Measurements from ENCODE around the gene SCYL2. TPM values are rescaled to one million over a fixed set of nuclear protein-coding genes. Genes with fewer than 3 reads are reported as not detected.
"Not testable (repeated sequence)": the region's sequence is repeated elsewhere in the genome, so short reads cannot be mapped to it uniquely, and the experiment has no call there.

Gene SCYL2, protein sequence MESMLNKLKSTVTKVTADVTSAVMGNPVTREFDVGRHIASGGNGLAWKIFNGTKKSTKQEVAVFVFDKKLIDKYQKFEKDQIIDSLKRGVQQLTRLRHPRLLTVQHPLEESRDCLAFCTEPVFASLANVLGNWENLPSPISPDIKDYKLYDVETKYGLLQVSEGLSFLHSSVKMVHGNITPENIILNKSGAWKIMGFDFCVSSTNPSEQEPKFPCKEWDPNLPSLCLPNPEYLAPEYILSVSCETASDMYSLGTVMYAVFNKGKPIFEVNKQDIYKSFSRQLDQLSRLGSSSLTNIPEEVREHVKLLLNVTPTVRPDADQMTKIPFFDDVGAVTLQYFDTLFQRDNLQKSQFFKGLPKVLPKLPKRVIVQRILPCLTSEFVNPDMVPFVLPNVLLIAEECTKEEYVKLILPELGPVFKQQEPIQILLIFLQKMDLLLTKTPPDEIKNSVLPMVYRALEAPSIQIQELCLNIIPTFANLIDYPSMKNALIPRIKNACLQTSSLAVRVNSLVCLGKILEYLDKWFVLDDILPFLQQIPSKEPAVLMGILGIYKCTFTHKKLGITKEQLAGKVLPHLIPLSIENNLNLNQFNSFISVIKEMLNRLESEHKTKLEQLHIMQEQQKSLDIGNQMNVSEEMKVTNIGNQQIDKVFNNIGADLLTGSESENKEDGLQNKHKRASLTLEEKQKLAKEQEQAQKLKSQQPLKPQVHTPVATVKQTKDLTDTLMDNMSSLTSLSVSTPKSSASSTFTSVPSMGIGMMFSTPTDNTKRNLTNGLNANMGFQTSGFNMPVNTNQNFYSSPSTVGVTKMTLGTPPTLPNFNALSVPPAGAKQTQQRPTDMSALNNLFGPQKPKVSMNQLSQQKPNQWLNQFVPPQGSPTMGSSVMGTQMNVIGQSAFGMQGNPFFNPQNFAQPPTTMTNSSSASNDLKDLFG
- polyA plus RNA-seq (2013): 52.5 TPM

- Histone ChIP-seq H3K9me3 (ENCODE audit: control extremely low read depth in 1 of 5, control insufficient read depth in 4 of 5, insufficient read depth in 2 of 5, low read depth in 1 of 5, low read length in 4 of 5) (no peaks in the 10 kb centered on the region), H3K36me3 (ENCODE audit: control insufficient read depth in 4 of 4, insufficient read depth in 4 of 4, low read length in 3 of 4) (peaks cover 0 to 2% (median 0%) of the 10 kb centered on the region in 4 experiments), H3K27ac (ENCODE audit: insufficient read depth in 1 of 2, low read depth in 1 of 2, low read length in 2 of 2, poor library complexity in 1 of 2, severe bottlenecking in 2 of 2) (peak within 1 kb of the TSS; percentile 97 to 99), H3K4me1 (ENCODE audit: control extremely low read depth in 1 of 4, control insufficient read depth in 4 of 4, insufficient read depth in 4 of 4, low read length in 3 of 4) (peaks cover 15 to 42% (median 31%) of the 10 kb centered on the region in 4 experiments), H3K4me3 (ENCODE audit: control insufficient read depth in 1 of 7, extremely low read depth in 1 of 7, insufficient read depth in 4 of 7, low read depth in 2 of 7, low read length in 6 of 7) (peak within 1 kb of the TSS; percentile 92 to 98 (median 96)), H3K27me3 (replicated peaks in 2 of 5; ENCODE audit: control insufficient read depth in 4 of 5, insufficient read depth in 5 of 5, low read length in 4 of 5) (no peaks in the 10 kb centered on the region)
- peak; percentile 97 to 98 (median 98) for DNase-seq
- CTCF ChIA-PET: interaction anchor here (0.6 to 2.7 kb wide), 6 partner anchors 13 to 1541 kb away, joined by 3 to 15 read pairs (median 4); no protein-coding TSS in a partner anchor
- POLR2A ChIA-PET: interaction anchor here (0.6 to 0.9 kb wide), 2 partner anchors 10 to 18 kb away, joined by 3 read pairs; no protein-coding TSS in a partner anchor
- WGBS (ENCODE audit: insufficient coverage): 0% methylated on average over 42 of the region's 62 CpGs
Measured at GRCh38 chr12:100266835-100267602, at the start of gene SCYL2, which contains the start of gene DEPDC4. SCYL2 (plus strand) TSS chr12:100267177; CDS start chr12:100282971, 15,794 bp downstream. DEPDC4 (minus strand) TSS chr12:100267079; CDS start chr12:100267076, 3 bp downstream.

GRCh38 chr12:100219328-100220109, 47.5 kb upstream of the SCYL2 start:
- Histone ChIP-seq H3K4me3 (ENCODE audit: control insufficient read depth in 1 of 7, extremely low read depth in 1 of 7, insufficient read depth in 4 of 7, low read depth in 2 of 7, low read length in 6 of 7) (no peak overlapping the region), H3K27me3 (replicated peaks in 2 of 5; ENCODE audit: control insufficient read depth in 4 of 5, insufficient read depth in 5 of 5, low read length in 4 of 5) (no peaks in the 10 kb centered on the region), H3K4me1 (ENCODE audit: control extremely low read depth in 1 of 4, control insufficient read depth in 4 of 4, insufficient read depth in 4 of 4, low read length in 3 of 4) (no peaks in the 10 kb centered on the region), H3K36me3 (ENCODE audit: control insufficient read depth in 4 of 4, insufficient read depth in 4 of 4, low read length in 3 of 4) (peaks cover 8 to 54% (median 21%) of the 10 kb centered on the region in 4 experiments), H3K9me3 (ENCODE audit: control extremely low read depth in 1 of 5, control insufficient read depth in 4 of 5, insufficient read depth in 2 of 5, low read depth in 1 of 5, low read length in 4 of 5) (no peaks in the 10 kb centered on the region), H3K27ac (ENCODE audit: insufficient read depth in 1 of 2, low read depth in 1 of 2, low read length in 2 of 2, poor library complexity in 1 of 2, severe bottlenecking in 2 of 2) (no peak overlapping the region)
- CTCF ChIA-PET: interaction anchor here (0.9 kb wide), 1 partner anchor 11 kb away, joined by 4 read pairs; no protein-coding TSS in a partner anchor
- no peak for DNase-seq
- POLR2A ChIA-PET: no interaction called here
- 100% methylated on average over 3 of the region's 5 CpGs for WGBS (ENCODE audit: insufficient coverage)

GRCh38 chr12:100221523-100221922, 45.5 kb upstream of the SCYL2 start:
- H3K9me3 ChIP-seq (ENCODE audit: control extremely low read depth in 1 of 5, control insufficient read depth in 4 of 5, insufficient read depth in 2 of 5, low read depth in 1 of 5, low read length in 4 of 5): no peaks in the 10 kb centered on the region
- ChIA-PET POLR2A (no interaction called here), CTCF (no interaction called here)
- no peaks in the 10 kb centered on the region for H3K27me3 ChIP-seq (replicated peaks in 2 of 5; ENCODE audit: control insufficient read depth in 4 of 5, insufficient read depth in 5 of 5, low read length in 4 of 5)
- DNase-seq: no peak
- no peak overlapping the region for H3K27ac ChIP-seq (ENCODE audit: insufficient read depth in 1 of 2, low read depth in 1 of 2, low read length in 2 of 2, poor library complexity in 1 of 2, severe bottlenecking in 2 of 2)
- peaks cover 4 to 57% (median 18%) of the 10 kb centered on the region in 4 experiments for H3K36me3 ChIP-seq (ENCODE audit: control insufficient read depth in 4 of 4, insufficient read depth in 4 of 4, low read length in 3 of 4)
- 100% methylated on average over 1 of the region's 3 CpGs for WGBS (ENCODE audit: insufficient coverage)
- H3K4me1 ChIP-seq (ENCODE audit: control extremely low read depth in 1 of 4, control insufficient read depth in 4 of 4, insufficient read depth in 4 of 4, low read length in 3 of 4): no peaks in the 10 kb centered on the region
- H3K4me3 ChIP-seq (ENCODE audit: control insufficient read depth in 1 of 7, extremely low read depth in 1 of 7, insufficient read depth in 4 of 7, low read depth in 2 of 7, low read length in 6 of 7): no peak overlapping the region

- H3K27me3 ChIP-seq (replicated peaks in 2 of 5; ENCODE audit: control insufficient read depth in 4 of 5, insufficient read depth in 5 of 5, low read length in 4 of 5); POLR2A ChIA-PET; H3K27ac ChIP-seq (ENCODE audit: insufficient read depth in 1 of 2, low read depth in 1 of 2, low read length in 2 of 2, poor library complexity in 1 of 2, severe bottlenecking in 2 of 2); H3K4me3 ChIP-seq (ENCODE audit: control insufficient read depth in 1 of 7, extremely low read depth in 1 of 7, insufficient read depth in 4 of 7, low read depth in 2 of 7, low read length in 6 of 7); DNase-seq; H3K4me1 ChIP-seq (ENCODE audit: control extremely low read depth in 1 of 4, control insufficient read depth in 4 of 4, insufficient read depth in 4 of 4, low read length in 3 of 4); H3K9me3 ChIP-seq (ENCODE audit: control extremely low read depth in 1 of 5, control insufficient read depth in 4 of 5, insufficient read depth in 2 of 5, low read depth in 1 of 5, low read length in 4 of 5): not testable (repeated sequence)
- 100% methylated on average over 4 of the region's 6 CpGs for WGBS (ENCODE audit: insufficient coverage)
- H3K36me3 ChIP-seq (ENCODE audit: control insufficient read depth in 4 of 4, insufficient read depth in 4 of 4, low read length in 3 of 4): peaks cover 4 to 57% (median 17%) of the 10 kb centered on the region in 4 experiments
- CTCF ChIA-PET: interaction anchor here (0.5 to 1.0 kb wide), 2 partner anchors 13 to 126 kb away, joined by 3 read pairs; no protein-coding TSS in a partner anchor
Measured at GRCh38 chr12:100222173-100222572, 44.8 kb upstream of the SCYL2 start.

- no peaks in the 10 kb centered on the region for H3K4me1 ChIP-seq (ENCODE audit: control extremely low read depth in 1 of 4, control insufficient read depth in 4 of 4, insufficient read depth in 4 of 4, low read length in 3 of 4)
- H3K36me3 ChIP-seq (ENCODE audit: control insufficient read depth in 4 of 4, insufficient read depth in 4 of 4, low read length in 3 of 4): peaks cover 0 to 34% (median 11%) of the 10 kb centered on the region in 4 experiments
- ChIA-PET POLR2A (no interaction called here), CTCF (interaction anchor here (1.5 kb wide), 1 partner anchor 9 kb away, joined by 5 read pairs; no protein-coding TSS in a partner anchor)
- H3K4me3 ChIP-seq (ENCODE audit: control insufficient read depth in 1 of 7, extremely low read depth in 1 of 7, insufficient read depth in 4 of 7, low read depth in 2 of 7, low read length in 6 of 7): no peak overlapping the region
- no peak for DNase-seq
- H3K27me3 ChIP-seq (replicated peaks in 2 of 5; ENCODE audit: control insufficient read depth in 4 of 5, insufficient read depth in 5 of 5, low read length in 4 of 5): no peaks in the 10 kb centered on the region
- no peaks in the 10 kb centered on the region for H3K9me3 ChIP-seq (ENCODE audit: control extremely low read depth in 1 of 5, control insufficient read depth in 4 of 5, insufficient read depth in 2 of 5, low read depth in 1 of 5, low read length in 4 of 5)
- H3K27ac ChIP-seq (ENCODE audit: insufficient read depth in 1 of 2, low read depth in 1 of 2, low read length in 2 of 2, poor library complexity in 1 of 2, severe bottlenecking in 2 of 2): no peak overlapping the region
Measured at GRCh38 chr12:100225491-100225890, 41.5 kb upstream of the SCYL2 start.

Data from common myeloid progenitor, CD34-positive (primary cell).